T-helper 2 cell (primary cell): ENCODE measurements around the gene OPTC.
"Not testable (repeated sequence)": the region's sequence is repeated elsewhere in the genome, so short reads cannot be mapped to it uniquely, and the experiment has no call there.

Experiments
- DNase-seq, 5 experiments: peaks; one replicate each; pipeline versions ENCODE4 v3.0.0 to v3.0.0-alpha.2; 2012 to 2022

OPTC gene

GRCh38 chr1:203465948-203466347, 28.0 kb upstream of the OPTC start:
- no peak for DNase-seq

GRCh38 chr1:203466906-203467549, 26.9 kb upstream of the OPTC start:
- not testable (repeated sequence) for DNase-seq

- no peak for DNase-seq
Observed at GRCh38 chr1:203467550-203467921, 26.4 kb upstream of the OPTC start.

DNA sequence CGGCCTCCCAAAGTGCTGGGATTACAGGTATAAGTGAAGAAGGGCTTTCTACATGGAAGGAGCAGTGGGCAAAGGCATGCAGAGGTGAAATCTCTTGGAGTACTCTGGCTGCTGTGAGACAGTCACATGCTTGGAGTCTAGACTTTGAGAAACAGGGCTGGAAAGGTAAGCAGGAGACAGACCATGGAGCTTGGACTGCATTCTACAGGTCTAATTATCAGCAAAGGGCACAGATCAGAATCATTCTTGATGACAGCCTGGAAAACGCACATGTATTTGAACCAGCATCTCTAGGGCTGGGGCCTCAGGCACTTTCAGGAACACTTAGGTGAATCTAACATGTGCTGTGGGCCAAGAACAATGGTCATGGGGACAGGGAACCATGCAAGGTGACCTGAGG, 25.6 kb upstream of the OPTC start:
- DNase-seq, result no peak

DNA sequence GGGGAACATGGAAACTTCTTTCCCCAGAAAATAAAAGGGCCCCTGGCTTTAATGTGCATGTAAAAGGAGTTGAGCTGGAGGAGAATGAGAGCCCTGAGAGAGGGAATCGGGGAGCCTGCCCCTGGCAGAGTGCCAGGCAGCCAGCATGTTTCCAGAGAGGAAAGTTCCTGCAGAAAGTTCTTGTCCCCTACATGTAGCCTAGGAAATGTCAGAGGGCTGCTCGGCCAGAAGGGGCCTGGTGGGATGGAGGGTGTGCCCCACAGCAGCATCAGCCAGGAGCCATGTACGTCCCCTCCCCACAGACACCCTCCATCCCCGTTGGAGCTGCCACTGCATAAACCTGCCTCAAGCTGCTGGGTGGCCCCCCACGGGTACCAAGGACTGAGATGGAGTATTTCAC, 23.7 kb upstream of the OPTC start:
- DNase-seq, result no peak

- no peak for DNase-seq
Observed at GRCh38 chr1:203471841-203472240, 22.1 kb upstream of the OPTC start.

DNA sequence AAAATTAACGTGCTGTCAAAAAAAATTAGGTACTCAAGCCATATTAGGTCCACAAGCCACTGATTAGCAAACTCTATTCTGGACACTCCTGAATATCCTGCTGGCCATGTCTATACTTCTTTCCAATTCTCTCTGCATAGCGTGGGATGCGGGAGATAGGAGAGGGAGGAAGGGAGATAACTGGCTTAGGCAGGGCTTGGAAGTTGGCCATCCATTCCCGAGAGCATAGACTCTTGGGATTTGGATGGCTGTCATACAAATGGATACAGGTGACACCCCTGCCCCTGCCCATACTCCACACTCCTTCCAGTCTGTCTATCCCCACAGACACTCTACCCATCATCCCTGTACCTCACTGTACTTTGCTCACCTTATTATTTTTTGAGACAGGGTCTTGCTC, 20.7 kb upstream of the OPTC start:
- DNase-seq, result no peak

DNA sequence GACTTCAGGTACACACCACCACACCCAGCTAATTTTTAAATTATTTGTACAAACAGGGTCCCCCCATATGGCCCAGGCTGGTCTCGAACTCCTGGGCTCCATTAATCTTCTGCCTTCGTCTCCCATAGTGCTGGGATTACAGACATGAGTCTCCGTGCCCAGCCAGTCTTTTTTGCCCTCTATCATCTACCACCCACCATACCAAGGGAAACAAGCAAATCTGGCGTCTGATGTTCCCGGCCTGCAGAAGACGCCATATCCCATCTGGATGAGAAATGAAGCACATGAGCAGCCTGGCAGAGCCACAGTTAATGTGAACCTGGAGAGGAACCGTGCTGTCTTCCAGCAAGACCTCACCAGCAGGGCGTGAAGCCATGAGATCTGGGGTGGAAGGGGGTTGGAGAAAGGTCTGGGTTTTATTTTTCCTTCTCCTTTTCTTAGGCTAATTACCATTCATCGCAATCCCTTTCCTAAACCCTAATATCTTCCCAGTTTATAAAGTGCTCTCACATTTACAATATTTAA, 20.1 kb upstream of the OPTC start:
- DNase-seq, result no peak

DNA sequence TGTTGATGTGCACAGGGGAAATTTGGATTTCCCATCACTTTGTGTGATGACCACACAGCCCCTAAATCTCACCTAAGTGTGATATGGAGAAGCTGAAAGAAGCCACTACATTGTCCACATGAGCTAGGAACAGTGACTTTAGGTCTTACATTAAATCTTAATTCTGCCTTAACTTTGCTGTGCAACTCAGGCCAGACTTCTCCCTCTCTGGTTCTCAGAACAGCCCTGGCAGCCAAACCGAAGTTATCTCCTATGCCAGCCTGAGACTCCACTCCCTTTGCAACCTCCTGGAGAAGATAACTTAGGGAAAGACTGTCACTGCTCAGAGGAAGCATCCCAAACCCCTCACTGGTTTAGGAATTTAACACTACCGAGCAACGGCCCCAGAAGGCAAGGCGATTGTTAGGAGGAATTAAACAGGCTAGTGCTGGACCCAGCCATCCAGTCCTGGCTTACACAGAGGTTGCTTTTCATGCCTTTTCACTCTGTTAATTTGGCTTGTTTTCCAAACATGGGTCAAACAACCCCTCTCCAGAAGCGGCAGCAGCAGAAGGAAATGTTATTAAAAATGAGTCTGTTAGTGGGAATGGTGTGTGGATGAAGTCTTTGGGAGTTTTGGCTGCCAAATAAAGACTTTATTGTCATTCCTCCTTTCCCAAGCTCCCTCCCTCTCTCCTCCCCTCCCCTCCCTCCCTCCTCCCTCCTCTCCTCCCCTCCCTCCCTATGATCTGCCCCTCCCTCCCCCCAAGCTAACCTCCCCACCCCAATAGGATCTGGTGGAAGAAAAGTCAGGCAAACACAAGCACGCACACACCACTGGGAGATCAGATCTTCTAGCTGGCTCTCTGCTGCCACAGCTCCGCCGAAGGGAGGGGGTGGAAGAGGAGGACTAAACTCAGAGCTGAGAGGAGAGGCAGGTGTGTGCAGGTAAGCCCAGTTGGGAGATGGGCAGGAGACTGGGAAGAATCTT, 18.7 kb upstream of the OPTC start, which contains the start of gene PRELP:
TSS of gene PRELP (plus strand) at position 795 of the 970 bp plus-strand sequence. CDS start 7,379 bp downstream, outside the sequence.
- no peak for DNase-seq

GRCh38 chr1:203476216-203476814, 17.6 kb upstream of the OPTC start:
- no peak for DNase-seq

DNA sequence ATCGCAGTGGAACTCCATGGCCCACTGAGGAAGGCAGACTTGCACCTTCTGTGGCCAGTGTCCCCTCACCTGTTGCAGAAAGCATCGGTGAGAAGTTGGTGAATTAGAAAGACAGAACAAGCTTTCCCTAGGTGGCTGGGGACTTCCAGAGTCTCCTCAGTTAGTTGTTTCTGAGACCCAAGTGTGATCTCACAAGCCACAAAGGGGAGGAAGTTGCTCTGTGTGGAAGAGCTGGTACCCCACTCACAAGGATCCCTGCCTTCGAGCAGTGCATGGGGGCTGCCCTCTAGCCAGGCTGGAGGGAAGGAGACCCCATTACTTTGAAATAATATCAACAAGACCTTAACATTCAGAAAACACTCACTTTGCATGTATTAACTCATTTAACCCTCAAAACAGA, 16.2 kb upstream of the OPTC start:
- no peak for DNase-seq

DNA sequence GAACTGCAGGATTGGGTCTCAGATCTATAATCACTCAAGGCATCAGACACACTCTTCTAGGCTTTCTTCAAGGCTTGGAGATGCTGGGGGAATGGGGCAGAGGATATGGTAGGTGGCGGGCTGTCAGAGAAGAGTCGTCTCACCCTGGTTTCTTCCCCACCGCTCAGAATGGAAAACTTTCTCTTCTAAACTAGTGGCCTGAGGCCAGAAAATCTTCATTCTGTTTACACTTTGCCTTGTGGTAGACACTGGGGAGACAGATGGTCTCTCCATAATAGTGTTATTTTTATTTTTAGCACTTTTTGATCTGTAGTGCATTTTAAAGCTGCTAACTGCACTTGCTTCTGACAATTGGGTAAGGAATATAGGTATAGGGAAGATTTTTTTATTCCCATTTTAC, 15.7 kb upstream of the OPTC start:
- no peak for DNase-seq

DNA sequence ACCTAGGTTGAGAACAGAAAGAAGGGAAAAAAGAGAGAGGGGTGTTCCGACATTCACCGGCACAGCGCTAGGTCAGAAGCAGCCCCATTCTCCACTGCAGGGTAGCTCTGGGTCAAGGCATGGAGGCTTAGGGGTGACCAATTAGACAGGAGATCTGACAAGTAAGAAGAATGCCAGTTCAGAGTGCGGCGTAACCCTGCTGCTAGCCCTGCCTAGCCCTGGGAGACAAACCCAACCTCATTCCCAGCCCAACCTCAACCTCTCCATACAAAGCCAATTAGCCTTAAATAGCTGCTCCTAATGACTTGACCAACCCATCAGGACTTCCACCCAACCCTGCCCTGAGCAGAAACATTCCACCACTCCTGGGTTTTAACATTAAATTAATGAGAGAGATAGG, 15.0 kb upstream of the OPTC start:
- no peak for DNase-seq

DNA sequence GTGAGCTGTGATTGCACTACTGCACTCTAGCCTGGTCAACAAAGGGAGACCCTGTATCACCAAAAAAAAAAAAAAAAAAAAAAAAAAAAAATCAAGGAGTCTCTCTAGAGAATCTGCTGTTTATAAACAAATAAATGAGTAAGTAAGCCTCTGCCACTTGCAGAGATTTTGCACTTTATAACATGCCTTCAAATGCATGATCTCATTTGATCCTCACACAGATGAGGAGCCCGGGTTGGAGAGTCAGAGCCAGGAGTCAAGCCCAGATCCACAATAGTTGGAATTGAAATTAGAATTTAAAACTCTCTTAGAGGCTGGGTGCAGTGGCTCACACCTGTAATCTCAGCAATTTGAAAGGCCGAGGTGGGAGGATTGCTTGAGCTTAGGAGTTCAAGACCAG, 14.3 kb upstream of the OPTC start:
- no peak for DNase-seq

- no peak for DNase-seq
Observed at GRCh38 chr1:203480084-203480483, 13.9 kb upstream of the OPTC start.

DNA sequence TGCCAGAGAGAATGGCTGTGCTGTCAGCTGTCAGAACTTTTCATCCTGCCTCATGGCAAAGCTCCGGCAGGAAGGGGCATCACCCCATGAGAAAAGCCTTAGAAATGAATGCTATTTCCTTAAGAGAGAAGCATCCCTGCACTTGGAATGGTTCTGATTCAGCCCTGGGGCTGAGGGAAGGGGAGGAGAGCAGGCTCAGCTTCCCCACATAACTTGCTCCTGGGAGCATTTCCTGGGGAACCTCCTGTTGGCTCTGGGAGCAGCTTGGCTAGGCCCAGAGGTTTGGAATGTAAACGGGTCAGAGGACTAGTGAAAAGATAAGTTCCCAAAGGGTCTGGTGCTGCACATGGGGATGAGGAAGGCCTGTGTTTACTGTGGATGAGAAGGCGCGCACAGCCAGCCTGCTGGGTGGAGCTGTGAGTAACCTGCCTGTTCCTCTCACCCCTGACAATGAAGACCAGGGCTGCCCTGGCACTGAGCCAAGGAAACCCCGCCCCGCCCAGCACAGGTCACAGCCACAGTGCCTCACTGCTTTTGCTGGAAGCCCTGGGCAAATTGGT, 13.3 kb upstream of the OPTC start:
- peak in 3 of 5 experiments; percentile 16 to 39 (median 29) for DNase-seq

GRCh38 chr1:203481196-203481595, 12.8 kb upstream of the OPTC start:
- no peak for DNase-seq

GRCh38 chr1:203486618-203487370, 7.2 kb upstream of the OPTC start:
- DNase-seq, result peak in 1 of 5 experiments; percentile 6

GRCh38 chr1:203488539-203488938, 5.4 kb upstream of the OPTC start:
- no peak for DNase-seq

DNA sequence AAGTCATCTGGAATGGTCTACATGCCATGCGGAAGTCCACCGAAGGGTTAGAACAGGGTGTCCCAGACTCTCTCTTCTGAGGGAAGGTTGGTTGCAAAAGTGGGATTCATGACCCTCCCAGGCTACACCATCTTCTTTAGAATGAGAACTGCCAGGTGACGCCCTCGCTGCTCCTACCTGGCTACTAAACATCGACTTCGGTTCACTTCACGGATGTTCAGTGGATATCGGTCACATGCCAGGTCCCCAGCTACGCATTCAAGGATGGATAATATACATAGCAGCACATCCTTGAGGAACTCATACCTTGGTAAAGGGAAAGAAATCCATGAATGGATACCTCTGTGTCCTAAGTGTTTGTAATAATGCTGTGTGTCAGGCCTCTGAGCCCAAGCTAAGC, 3.3 kb upstream of the OPTC start:
- no peak for DNase-seq

GRCh38 chr1:203491664-203492063, 2.3 kb upstream of the OPTC start:
- no peak for DNase-seq

- no peak for DNase-seq
Observed at GRCh38 chr1:203492082-203492747, 1.7 kb upstream of the OPTC start.
